Effector memory CD4-positive, alpha-beta T cell (primary cell): ENCODE data around the gene AAMP.
A peak's percentile ranks its signal among the peaks of the same experiment; 100 is the strongest.
"Not testable (repeated sequence)": the region's sequence is repeated elsewhere in the genome, so short reads cannot be mapped to it uniquely, and the experiment has no call there.

Experiments
- DNase-seq, 3 donors: peaks; one replicate each; pipeline ENCODE4 v3.0.0-alpha.2; 2020
- H3K27ac ChIP-seq: 2 replicates; pipeline ENCODE4 v1.7.0; 2013; ENCODE audit warnings: mild to moderate bottlenecking, low read length, moderate library complexity; ENCODE audit not compliant: insufficient read depth, poor library complexity, severe bottlenecking
- H3K27me3 ChIP-seq: replicated peaks from 2 replicates; pipeline ENCODE4 v1.7.0; 2013; ENCODE audit warnings: mild to moderate bottlenecking, low read length; ENCODE audit not compliant: insufficient read depth, control insufficient read depth, poor library complexity, severe bottlenecking
- H3K36me3 ChIP-seq: 2 replicates; pipeline ENCODE4 v1.7.0; 2013; ENCODE audit warnings: mild to moderate bottlenecking, low read length, moderate library complexity; ENCODE audit not compliant: control insufficient read depth, insufficient read depth
- H3K4me1 ChIP-seq: 2 replicates; pipeline ENCODE4 v1.7.0; 2013; ENCODE audit warnings: low read length, mild to moderate bottlenecking; ENCODE audit not compliant: control insufficient read depth, insufficient read depth, poor library complexity, severe bottlenecking
- H3K4me3 ChIP-seq: 2 replicates; pipeline ENCODE4 v1.7.0; 2013; ENCODE audit warnings: low read length, low read depth, mild to moderate bottlenecking; ENCODE audit not compliant: insufficient read depth, poor library complexity, severe bottlenecking
- H3K9me3 ChIP-seq: 2 replicates; pipeline ENCODE4 v1.7.0; 2013; ENCODE audit warnings: mild to moderate bottlenecking, low read length, moderate library complexity; ENCODE audit not compliant: control insufficient read depth
- total RNA-seq, 3 donors: gene quantifications; one replicate each; lab custom pipeline; 2026; lab: John Stamatoyannopoulos, UW

The AAMP gene
- 41.4 to 51.1 (median 43.4) reads per million in 3 donors for total RNA-seq

- no peaks in the 10 kb centered on the region for H3K9me3 ChIP-seq
- DNase-seq: peak; percentile 100
- peaks cover 34% of the 10 kb centered on the region for H3K36me3 ChIP-seq
- peaks cover 28% of the 10 kb centered on the region for H3K4me1 ChIP-seq
- peak within 1 kb of the TSS; percentile 88 for H3K27ac ChIP-seq
- H3K4me3 ChIP-seq: peak within 1 kb of the TSS; percentile 80
- H3K27me3 ChIP-seq: no peaks in the 10 kb centered on the region
These were observed at the start of gene AAMP, which contains the start of gene PNKD for GRCh38 chr2:218269900-218270720. Gene AAMP, minus strand, starts transcription at chr2:218270137. Its CDS starts 51 bp downstream, at chr2:218270086. Gene PNKD, plus strand, starts transcription at chr2:218270519. Its CDS starts 17 bp downstream, at chr2:218270536.

- Histone ChIP-seq H3K4me3 (no peak overlapping the region), H3K4me1 (peaks cover 19% of the 10 kb centered on the region), H3K36me3 (no peaks in the 10 kb centered on the region), H3K27me3 (no peaks in the 10 kb centered on the region), H3K27ac (no peak overlapping the region), H3K9me3 (no peaks in the 10 kb centered on the region)
- DNase-seq: no peak
These were observed 48.3 kb upstream of the AAMP start for GRCh38 chr2:218318241-218318640.

- H3K36me3 ChIP-seq: no peaks in the 10 kb centered on the region
- H3K4me1 ChIP-seq: peaks cover 19% of the 10 kb centered on the region
- no peaks in the 10 kb centered on the region for H3K27me3 ChIP-seq
- no peaks in the 10 kb centered on the region for H3K9me3 ChIP-seq
- DNase-seq: no peak
- H3K4me3 ChIP-seq: no peak overlapping the region
- no peak overlapping the region for H3K27ac ChIP-seq
These were observed 47.9 kb upstream of the AAMP start for GRCh38 chr2:218317835-218318234.

GRCh38 chr2:218317303-218317630, 47.3 kb upstream of the AAMP start:
- H3K4me1 ChIP-seq: peaks cover 19% of the 10 kb centered on the region
- no peaks in the 10 kb centered on the region for H3K9me3 ChIP-seq
- H3K4me3 ChIP-seq: no peak overlapping the region
- H3K27me3 ChIP-seq: no peaks in the 10 kb centered on the region
- no peak overlapping the region for H3K27ac ChIP-seq
- no peaks in the 10 kb centered on the region for H3K36me3 ChIP-seq
- DNase-seq: no peak

GRCh38 chr2:218315397-218315796, 45.5 kb upstream of the AAMP start:
- Histone ChIP-seq H3K27me3 (no peaks in the 10 kb centered on the region), H3K9me3 (no peaks in the 10 kb centered on the region), H3K4me1 (peaks cover 19% of the 10 kb centered on the region), H3K4me3 (no peak overlapping the region), H3K27ac (no peak overlapping the region), H3K36me3 (no peaks in the 10 kb centered on the region)
- no peak for DNase-seq

- H3K4me1 ChIP-seq: peaks cover 19% of the 10 kb centered on the region
- not testable (repeated sequence) for H3K27ac ChIP-seq, H3K4me3 ChIP-seq, H3K27me3 ChIP-seq, DNase-seq, H3K36me3 ChIP-seq, H3K9me3 ChIP-seq
These were observed 44.8 kb upstream of the AAMP start for GRCh38 chr2:218314764-218315163.

GRCh38 chr2:218313356-218313755, 43.4 kb upstream of the AAMP start:
- Histone ChIP-seq H3K4me3 (no peak overlapping the region), H3K27ac (no peak overlapping the region), H3K9me3 (no peaks in the 10 kb centered on the region), H3K36me3 (no peaks in the 10 kb centered on the region), H3K4me1 (peaks cover 19% of the 10 kb centered on the region), H3K27me3 (no peaks in the 10 kb centered on the region)
- DNase-seq: no peak

GRCh38 chr2:218312267-218312756, 42.4 kb upstream of the AAMP start:
- Histone ChIP-seq H3K36me3 (no peaks in the 10 kb centered on the region), H3K9me3 (no peaks in the 10 kb centered on the region), H3K4me3 (no peak overlapping the region), H3K27me3 (no peaks in the 10 kb centered on the region), H3K27ac (no peak overlapping the region), H3K4me1 (peaks cover 19% of the 10 kb centered on the region)
- DNase-seq: no peak

GRCh38 chr2:218311541-218312266, 41.8 kb upstream of the AAMP start:
- H3K9me3 ChIP-seq, H3K27ac ChIP-seq, H3K36me3 ChIP-seq, H3K4me3 ChIP-seq, H3K27me3 ChIP-seq, DNase-seq: not testable (repeated sequence)
- H3K4me1 ChIP-seq: peaks cover 13% of the 10 kb centered on the region
